ENCODE data around the gene ZNF629. TPM values are rescaled to one million over a fixed set of nuclear protein-coding genes. Genes with fewer than 3 reads are reported as not detected.

Gene ZNF629
- total RNA-seq, 1 experiment from 2014 or later: 18.4 TPM

DNA sequence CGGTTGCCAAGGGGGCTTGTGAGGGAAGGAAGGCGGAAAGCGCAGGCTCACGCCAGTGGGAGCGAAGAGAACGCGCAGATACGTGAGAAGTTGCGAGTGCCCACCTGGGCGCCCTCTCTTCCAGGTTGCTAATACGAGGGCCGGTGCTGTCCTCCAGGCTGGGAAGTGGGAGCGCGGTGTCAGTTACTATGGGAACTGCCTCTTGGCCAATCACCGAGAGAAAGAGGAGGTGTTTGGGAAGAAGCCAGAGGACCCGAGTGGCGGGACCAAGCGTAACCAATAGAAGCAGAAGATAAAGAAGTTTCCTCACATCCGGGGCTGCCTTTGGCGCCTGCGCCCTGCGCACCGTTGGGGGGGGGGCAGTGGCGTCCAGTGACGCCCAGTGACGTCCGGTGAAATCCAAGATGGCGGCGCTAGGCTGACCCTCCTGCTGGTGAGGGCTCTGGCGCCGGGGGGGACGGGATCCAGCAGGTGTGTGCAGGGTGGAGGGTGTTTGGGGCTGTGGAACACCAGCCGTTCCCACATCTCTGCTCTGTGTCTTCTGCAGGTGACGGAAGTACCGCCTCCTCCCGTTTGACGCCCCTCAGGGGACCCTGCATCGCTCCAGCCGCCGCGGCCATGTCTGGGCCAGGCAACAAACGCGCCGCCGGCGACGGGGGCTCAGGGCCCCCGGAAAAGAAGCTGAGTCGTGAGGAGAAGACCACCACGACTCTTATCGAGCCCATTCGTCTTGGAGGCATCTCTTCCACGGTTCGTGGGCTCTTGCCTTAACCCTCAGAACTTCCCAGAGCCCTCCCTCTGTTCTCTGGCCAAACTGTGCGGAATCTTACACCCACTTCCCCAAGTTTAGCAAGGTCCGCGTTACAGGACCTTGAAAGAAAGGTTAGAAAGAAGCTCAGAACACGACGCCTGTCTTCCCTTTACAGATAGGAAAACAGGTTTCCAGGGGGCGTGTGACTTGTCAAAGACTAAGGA is 24.8 kb downstream of the ZNF629 start, which contains the start of the genes CFAP119 and RNF40 (continued):
- TF ChIP-seq SIN3A (IDR thresholded peaks at IDR 0.05; ENCODE audit: low read depth): peak; percentile 95
- peak; percentile 98 for TF ChIP-seq YY1 (IDR thresholded peaks at IDR 0.05; ENCODE audit: extremely low read depth, insufficient replicate concordance, low read depth, low read length)
- TF ChIP-seq FOSL1 (IDR thresholded peaks at IDR 0.05; ENCODE audit: low read depth): no peak
- TF ChIP-seq ZFX (IDR thresholded peaks at IDR 0.05): peak; percentile 27; the same call in 1 of the 2 replicates

DNA sequence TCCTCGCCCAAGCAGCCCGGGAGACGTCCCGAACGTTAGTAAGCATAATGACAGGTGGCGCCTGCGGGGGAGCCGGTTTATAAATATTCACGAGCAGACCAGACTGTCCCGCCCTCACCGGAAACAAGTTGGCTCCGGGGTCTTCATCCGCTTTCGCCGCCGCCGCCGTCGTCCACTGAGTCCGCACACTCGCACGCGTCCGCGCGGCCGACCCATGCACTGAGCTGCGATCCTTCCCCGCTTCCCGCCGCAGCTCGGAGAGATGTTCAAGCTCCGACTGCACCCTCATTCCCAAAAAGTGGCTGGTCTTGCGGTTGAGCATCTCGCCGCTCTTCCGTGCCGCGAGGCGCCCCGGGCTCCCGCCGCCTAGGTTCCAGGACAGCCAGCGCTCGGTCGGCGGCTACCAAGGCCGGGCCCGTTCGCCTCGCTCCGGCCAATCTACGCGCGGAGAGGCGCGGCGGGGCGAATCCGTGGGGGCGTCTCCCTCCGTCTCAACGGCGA is 25.5 kb downstream of the ZNF629 start:
- TF ChIP-seq ZFX (IDR thresholded peaks at IDR 0.05): peak; percentile 48; the same call in 1 of the 2 replicates
- no peak for TF ChIP-seq POLR2A (IDR thresholded peaks at IDR 0.05; ENCODE audit: borderline replicate concordance, extremely low read depth, insufficient read depth, insufficient read length)
- no peak for TF ChIP-seq EZH2phosphoT487 (IDR thresholded peaks at IDR 0.05; ENCODE audit: borderline replicate concordance)
- peak overlapping the region; percentile 82 for H3K9ac ChIP-seq (ENCODE audit: low read length)
- ChIA-PET CTCF (no interaction called here), RAD21 (ENCODE audit: low non-redundant PET in 1 of 2, low total read pairs in 2 of 2, uncharacterized antibody in 2 of 2, unreplicated experiment in 2 of 2) (no interaction called here), POLR2A (no interaction called here)
- peak overlapping the region; percentile 75 for H3K27ac ChIP-seq (ENCODE audit: low read depth, low read length)
- H4K20me1 ChIP-seq (ENCODE audit: insufficient read depth): no peaks in the 10 kb centered on the region
- DNase-seq (ENCODE audit: low read depth, low spot score) (no peak), ATAC-seq (peak; percentile 57)
- H3K79me2 ChIP-seq (ENCODE audit: insufficient read depth, low read length): peaks cover 34% of the 10 kb centered on the region
- H3K27me3 ChIP-seq (ENCODE audit: insufficient read depth, low read length): no peaks in the 10 kb centered on the region
- H3K9me2 ChIP-seq (ENCODE audit: insufficient read depth): no peaks in the 10 kb centered on the region
- H3K4me1 ChIP-seq (ENCODE audit: control insufficient read depth in 1 of 2, insufficient read depth in 2 of 2, low read length in 2 of 2): peaks cover 14 to 24% of the 10 kb centered on the region in 2 experiments; a peak in 3 of 4 replicates
- H2AFZ ChIP-seq (ENCODE audit: low read depth, low read length, poor library complexity, severe bottlenecking): no peak overlapping the region
- intact Hi-C loops (cut with micrococcal nuclease): no loop called here
- H3K4me2 ChIP-seq (ENCODE audit: low read length): peak overlapping the region; percentile 91
- BruUV-seq (replicated peaks): TSS peak; percentile 68
- no peaks in the 10 kb centered on the region for H3K9me3 ChIP-seq (ENCODE audit: control insufficient read depth in 1 of 2, insufficient read depth in 1 of 2, low read depth in 1 of 2, low read length in 2 of 2)
- H3K4me3 ChIP-seq (replicated peaks in 1 of 2; ENCODE audit: low read depth in 1 of 2, low read length in 2 of 2): peak overlapping the region; percentile 86 to 95
- peaks cover 28 to 32% of the 10 kb centered on the region in 2 experiments for H3K36me3 ChIP-seq (ENCODE audit: control insufficient read depth in 1 of 2, insufficient read depth in 2 of 2, low read length in 2 of 2)
